Stimulated activated CD4-positive, alpha-beta T cell treated with anti-CD3 and anti-CD28 coated beads, Interleukin-1b, Interleukin-23, amount 100 ng/mL, for 48 hours (primary cell): ENCODE results near the gene MAGEA8.
"Not testable (repeated sequence)": the region's sequence is repeated elsewhere in the genome, so short reads cannot be mapped to it uniquely, and the experiment has no call there.

Source experiments
- DNase-seq: peaks from one replicate; pipeline ENCODE4 v3.0.0-alpha.2; 2020

The MAGEA8 gene, protein sequence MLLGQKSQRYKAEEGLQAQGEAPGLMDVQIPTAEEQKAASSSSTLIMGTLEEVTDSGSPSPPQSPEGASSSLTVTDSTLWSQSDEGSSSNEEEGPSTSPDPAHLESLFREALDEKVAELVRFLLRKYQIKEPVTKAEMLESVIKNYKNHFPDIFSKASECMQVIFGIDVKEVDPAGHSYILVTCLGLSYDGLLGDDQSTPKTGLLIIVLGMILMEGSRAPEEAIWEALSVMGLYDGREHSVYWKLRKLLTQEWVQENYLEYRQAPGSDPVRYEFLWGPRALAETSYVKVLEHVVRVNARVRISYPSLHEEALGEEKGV

GRCh38 chrX:149881081-149881711 is at the start of gene MAGEA8:
Gene MAGEA8 (plus strand): TSS chrX:149881183. CDS start chrX:149884273, 3,090 bp downstream.
- DNase-seq: no peak

DNA sequence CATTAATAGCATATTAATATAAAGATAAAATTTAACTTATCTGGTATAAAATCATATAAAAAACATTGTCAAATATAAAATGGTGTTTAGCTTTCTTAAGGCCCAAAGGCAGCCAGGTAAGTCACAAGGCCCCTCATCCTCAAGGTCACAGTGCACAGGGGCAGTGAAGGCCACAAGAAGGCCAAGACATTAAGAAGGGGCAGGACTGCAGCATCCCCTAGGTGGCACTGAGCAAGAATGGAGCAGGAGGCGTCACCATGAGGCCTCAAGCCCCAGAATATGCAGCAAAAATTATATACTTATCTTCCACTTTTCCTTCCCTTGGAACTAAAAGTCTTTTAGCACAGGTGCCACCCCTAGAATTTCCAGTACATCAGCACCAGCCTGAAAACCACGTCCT is 49.5 kb upstream of the MAGEA8 start:
- no peak for DNase-seq

DNA sequence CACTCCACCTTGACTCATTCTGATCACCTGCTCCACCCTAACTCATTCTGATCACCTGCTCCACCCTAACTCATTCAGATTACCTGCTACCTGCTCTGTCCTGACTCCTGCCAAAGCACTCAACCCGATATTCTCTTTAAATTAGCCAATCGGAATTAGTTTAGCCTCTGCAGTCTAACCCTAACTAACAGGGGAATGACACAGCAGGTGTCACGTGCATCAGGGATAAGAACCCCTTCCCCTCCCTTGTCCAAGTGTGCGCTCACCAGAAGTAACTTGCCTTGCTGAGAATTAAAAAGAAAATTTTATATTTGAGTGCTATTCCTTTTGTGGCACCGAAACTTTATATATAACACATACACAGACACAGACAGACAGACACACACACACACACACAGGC is 44.3 kb upstream of the MAGEA8 start:
- DNase-seq: not testable (repeated sequence)

GRCh38 chrX:149837167-149837566 is 43.8 kb upstream of the MAGEA8 start:
- no peak for DNase-seq

DNA sequence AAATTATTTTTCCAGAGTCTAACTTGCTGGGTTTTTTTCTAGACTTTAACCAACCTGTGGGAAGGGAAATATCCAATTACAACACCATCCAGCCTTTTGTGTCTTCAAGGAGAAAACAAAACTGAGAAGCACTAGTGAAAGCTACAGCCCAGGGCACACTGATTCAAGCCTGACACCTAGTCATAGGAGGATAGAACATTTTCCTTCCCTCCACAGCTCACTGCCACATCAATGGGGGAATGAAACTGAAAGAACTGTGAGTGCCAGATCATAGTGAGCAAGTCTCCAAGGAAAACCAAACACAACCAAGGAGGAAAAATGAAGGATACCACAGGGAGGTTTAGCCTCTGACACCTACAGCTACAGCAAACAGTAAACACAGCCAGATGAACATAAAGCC is 43.3 kb upstream of the MAGEA8 start:
- DNase-seq: peak; percentile 28

DNA sequence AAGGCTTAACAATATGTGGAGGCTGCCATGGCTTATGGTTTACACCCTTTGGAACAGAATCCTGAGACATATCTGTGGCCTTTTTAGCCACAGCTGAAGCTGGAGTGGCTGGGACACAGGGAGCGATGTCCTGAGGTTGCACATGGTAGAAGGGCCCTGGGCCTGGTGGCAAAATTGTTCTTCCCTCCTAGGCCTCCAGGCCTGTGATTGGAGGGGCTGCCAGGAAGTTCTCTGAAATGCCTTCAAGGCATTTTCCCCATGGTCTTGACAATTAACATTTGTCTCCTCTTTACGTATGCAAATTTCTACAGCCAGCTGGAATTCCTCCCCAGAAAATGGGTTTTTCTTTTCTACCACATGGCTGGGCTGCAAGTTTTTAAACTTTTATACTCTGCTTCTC is 39.1 kb upstream of the MAGEA8 start:
- DNase-seq: no peak

GRCh38 chrX:149845385-149845784 is 35.6 kb upstream of the MAGEA8 start:
- no peak for DNase-seq

- DNase-seq: no peak
Observed at GRCh38 chrX:149846789-149847188, 34.2 kb upstream of the MAGEA8 start.

GRCh38 chrX:149848855-149849254 is 32.1 kb upstream of the MAGEA8 start:
- no peak for DNase-seq

DNA sequence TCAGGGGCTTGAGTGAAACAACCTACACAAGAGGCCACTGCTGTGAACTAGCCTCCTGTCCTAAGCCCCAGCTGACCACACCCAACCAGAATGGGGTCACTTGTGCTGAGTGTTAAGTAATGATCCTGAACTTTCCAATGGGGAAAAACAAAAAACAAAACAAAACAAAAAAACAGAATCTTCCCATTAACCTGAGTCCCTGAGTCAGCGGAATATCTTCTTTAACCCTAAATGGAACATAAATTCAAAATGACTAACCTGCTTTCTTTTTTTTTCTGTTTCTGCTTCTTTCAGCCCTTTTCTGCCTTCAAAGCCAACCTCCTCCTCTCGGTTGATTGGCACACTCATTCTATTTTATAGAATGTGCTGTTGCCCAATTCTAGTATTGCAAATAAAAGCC is 31.2 kb upstream of the MAGEA8 start:
- DNase-seq: no peak

DNA sequence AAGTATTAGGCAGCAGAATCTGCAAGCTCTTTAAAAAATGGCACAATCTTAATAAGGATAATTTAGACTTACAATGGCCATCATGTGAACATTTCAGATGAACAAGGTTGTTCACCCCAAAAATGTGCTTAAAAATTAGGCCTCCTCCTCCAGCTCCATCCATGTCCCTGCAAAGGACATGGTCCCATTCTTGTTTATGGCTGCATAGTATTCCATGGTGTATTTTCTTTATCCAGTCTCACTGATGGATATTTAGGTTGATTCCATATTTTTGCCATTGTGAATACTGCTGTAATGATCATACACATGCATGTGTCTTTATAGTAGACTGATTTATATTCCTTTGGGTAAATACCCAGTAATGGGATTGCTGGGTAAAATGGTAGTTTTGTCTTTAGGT is 29.1 kb upstream of the MAGEA8 start:
- no peak for DNase-seq

DNA sequence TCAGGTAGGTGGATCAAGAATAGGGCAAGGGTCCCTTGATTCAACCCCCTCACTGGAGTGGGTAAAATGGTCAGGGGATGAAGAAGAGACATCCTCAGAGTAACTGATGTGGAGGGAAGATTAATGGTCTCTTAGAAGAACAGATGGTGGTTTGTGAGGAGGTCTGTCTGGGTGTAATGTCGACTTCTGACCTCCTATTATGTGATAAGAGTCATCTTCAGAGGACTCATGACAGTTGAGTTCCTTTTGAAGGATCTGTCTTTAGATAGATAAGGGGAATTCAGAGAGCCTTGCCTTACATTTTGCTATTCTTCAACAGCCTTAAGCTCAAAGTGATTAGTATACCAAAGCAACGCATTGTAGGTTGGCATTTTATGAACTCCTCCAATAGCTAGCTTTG is 27.1 kb upstream of the MAGEA8 start:
- no peak for DNase-seq

GRCh38 chrX:149858592-149858991 is 22.4 kb upstream of the MAGEA8 start:
- DNase-seq: no peak

DNA sequence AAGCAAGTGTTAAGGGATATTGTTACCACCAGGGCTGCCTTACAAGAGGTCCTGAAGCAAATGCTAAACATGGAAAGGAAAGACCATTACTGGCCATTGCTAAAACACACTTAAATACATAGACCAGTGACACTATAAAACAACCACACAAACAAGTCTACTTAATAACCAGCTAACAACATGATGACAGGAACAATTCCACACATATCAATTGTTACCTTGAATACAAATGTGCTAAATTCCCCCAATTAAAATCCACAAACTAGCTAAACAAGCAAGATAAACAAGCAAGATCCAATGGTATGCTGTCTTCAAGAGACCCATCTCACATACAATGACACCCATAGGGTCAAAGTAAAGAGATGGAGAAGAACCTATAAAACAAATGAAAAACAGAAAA is 20.5 kb upstream of the MAGEA8 start:
- DNase-seq: no peak

- no peak for DNase-seq
Observed at GRCh38 chrX:149865390-149865789, 15.6 kb upstream of the MAGEA8 start.

DNA sequence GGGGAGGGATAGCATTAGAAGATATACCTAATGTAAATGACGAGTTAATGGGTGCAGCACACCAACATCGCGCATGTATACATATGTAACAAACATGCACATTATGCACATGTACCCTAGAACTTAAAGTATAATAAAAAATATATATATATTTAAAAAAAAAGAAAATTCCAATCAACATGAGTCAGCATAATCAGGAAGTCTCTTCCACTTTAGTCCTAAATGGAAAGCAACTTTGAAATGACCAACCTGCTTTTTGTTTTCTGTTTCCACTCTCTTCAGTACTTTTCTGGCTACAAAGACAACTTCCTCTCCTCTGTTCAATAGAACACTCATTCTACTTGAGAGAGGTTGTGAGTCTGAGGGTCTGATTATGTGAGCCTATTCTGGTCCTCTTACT is 13.5 kb upstream of the MAGEA8 start:
- DNase-seq: no peak

DNA sequence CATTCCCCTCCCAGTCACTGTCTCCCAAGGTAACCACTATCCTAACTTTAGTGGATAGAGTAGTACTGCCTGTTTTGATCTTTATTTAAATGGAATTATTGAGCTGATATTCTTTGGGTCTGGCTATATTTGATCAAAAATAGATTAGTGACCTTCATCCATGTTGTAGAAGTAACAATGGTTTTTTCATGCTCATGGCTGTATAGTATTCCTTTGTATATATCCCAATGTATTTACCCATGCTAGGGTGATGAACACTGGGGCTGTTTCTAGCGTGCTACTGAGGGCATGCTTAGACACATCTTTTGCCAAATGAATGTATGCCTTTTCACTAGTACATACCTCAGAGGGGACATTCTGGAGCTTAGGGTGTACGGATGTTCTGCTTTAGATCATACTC is 10.1 kb upstream of the MAGEA8 start:
- no peak for DNase-seq

- DNase-seq: no peak
Observed at GRCh38 chrX:149871433-149871832, 9.6 kb upstream of the MAGEA8 start.

- peak; percentile 72 for DNase-seq
Observed at GRCh38 chrX:149871940-149872339, 9.0 kb upstream of the MAGEA8 start.

DNA sequence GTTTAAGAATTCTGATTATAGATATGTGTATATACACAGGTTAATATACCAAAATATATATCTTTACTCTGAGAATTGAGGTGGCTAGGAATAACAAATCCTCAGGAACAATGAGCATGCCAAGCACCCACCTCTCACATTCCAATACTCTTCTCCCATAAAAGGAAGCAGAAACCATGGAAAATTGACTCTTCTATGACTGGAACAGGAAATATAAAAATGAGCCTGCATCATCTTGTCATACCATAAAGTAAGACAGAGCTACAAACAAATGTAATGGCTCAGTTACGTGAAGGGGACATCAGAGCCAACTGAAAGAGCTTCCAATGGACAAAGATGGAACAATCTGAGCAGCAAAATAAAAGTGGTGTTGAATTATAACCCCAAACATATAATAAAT is 3.8 kb upstream of the MAGEA8 start:
- DNase-seq: no peak

DNA sequence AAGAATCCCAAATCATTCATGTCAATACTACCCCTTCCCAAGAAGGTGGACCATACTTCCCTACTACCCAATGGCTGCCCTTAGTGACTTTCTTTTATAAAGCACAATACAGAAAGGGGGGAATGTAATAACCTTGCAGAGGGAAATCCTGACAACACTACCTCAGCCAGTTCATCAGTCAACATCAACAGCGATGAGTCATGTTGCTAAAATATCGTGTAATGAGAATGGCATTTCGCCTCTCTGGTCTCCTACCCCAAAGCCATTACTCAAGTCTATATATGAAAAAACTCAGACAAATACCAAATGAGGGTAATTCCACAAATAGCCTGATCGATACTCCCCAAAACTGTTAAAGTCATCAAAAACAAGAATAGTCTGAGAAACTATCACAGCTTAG is 3.3 kb upstream of the MAGEA8 start:
- no peak for DNase-seq

DNA sequence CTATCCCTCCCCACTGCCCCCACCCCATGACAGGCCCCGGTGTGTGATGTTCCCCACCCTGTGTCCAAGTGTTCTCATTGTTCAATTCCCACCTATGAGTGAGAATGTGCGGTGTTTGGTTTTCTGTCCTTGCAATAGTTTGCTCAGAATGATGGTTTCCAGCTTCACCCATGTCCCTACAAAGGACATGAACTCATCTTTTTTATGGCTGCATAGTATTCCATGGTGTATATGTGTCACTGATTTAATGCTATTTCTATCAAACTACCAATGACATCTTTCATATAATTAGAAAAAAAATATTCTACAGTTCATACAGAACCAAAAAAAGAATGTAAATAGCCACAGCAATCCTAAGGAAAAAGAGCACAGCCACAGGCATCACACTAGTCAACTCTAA is 9.8 kb downstream of the MAGEA8 start:
- DNase-seq: not testable (repeated sequence)

DNA sequence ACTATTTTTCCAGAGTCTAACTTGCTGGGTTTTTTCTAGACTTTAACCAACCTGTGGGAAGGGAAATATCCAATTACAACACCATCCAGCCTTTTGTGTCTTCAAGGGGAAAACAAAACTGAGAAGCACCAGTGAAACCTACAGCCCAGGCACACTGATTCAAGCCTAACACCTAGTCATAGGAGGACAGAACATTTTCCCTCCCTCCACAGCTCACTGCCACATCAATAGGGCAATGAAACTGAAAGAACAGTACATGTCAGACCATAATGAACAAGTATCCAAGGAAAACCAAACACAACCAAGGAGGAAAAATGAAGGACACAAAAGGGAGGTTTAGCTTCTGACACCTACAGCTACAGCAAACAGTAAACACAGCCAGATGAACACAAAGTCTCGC is 17.6 kb downstream of the MAGEA8 start:
- DNase-seq: no peak

GRCh38 chrX:149903889-149904748 is 23.1 kb downstream of the MAGEA8 start:
- no peak for DNase-seq
